K562 (cell line): Measurements from ENCODE around the gene ZNF853. TPM values are rescaled to one million over a fixed set of nuclear protein-coding genes. Genes with fewer than 3 reads are reported as not detected.

Experiments
- ATAC-seq: fragments of 200-7000 bp; cut with Tn5 transposase; 3 replicates; pipeline ENCODE4 v1.9.1; 2020; ENCODE audit warnings: moderate library complexity
- BruUV-seq: library from RNA; stranded (reverse); fragments of 400-500 nt; replicated peaks from 2 replicates; lab custom pipeline; 2021; lab: Mats Ljungman, UMichigan
- CTCF ChIA-PET: fragments of 300-600 bp; formaldehyde crosslinking; extraction: SDS; loops from one replicate; lab custom pipeline; 2021; ENCODE audit warnings: low intra/inter-chr PET ratio; lab: Yijun Ruan, JAX
- POLR2A ChIA-PET: fragments of 300-600, 350-650 bp; sonication (Branson Sonifier 250); formaldehyde crosslinking; extraction: SDS; loops from one replicate; lab custom pipeline; 2021; ENCODE audit warnings: antibody characterized with exemption, inconsistent platforms; lab: Yijun Ruan, JAX
- DNase-seq, 4 experiments: peaks; one replicate each; pipeline versions ENCODE4 v3.0.0 to v3.0.0-alpha.2; 2011 to 2018; ENCODE audit warnings: low spot score in 3 of 4, mixed read lengths in 3 of 4; ENCODE audit errors: extremely low read depth in 1 of 4
- FAIRE-seq: peaks from 2 replicates; lab custom pipeline; 2011; peaks lifted over from hg19 to GRCh38; lab: Jason Lieb, UNC
- H2AFZ ChIP-seq: 2 replicates; pipeline ENCODE4 v1.6.0; 2011; ENCODE audit warnings: low read depth, low read length, control low read depth, inconsistent platforms
- H3K27ac ChIP-seq: fragments of 200-600 bp; 3 replicates; pipeline ENCODE4 v1.8.0; 2011; ENCODE audit warnings: low read depth, mild to moderate bottlenecking, control low read depth, inconsistent platforms, low read length, moderate library complexity, mixed read lengths; ENCODE audit errors: extremely low read depth
- H3K27me3 ChIP-seq, 2 experiments: fragments of 300-600 bp in 1 of 2; 2 replicates in 1 of 2; 3 replicates in 1 of 2; pipeline versions ENCODE4 v1.6.0 to v1.8.0; 2011; ENCODE audit warnings: inconsistent platforms in 2 of 2, low read length in 2 of 2, mild to moderate bottlenecking in 1 of 2, mixed read lengths in 1 of 2, moderate library complexity in 1 of 2; ENCODE audit not compliant: control insufficient read depth in 2 of 2, insufficient read depth in 2 of 2
- H3K36me3 ChIP-seq: fragments of 300-600 bp; 3 replicates; pipeline ENCODE4 v1.8.0; 2011; ENCODE audit warnings: mild to moderate bottlenecking, low read length, inconsistent platforms; ENCODE audit not compliant: control insufficient read depth, insufficient read depth
- H3K4me1 ChIP-seq, 2 experiments: fragments of 200-600 bp in 1 of 2; replicated peaks in 1 of 2; 2 replicates in 1 of 2; 3 replicates in 1 of 2; pipeline versions ENCODE4 v1.5.1 to v1.8.0; 2011; ENCODE audit warnings: inconsistent platforms in 2 of 2, low read length in 2 of 2, mild to moderate bottlenecking in 1 of 2, mixed read lengths in 1 of 2, moderate library complexity in 1 of 2; ENCODE audit not compliant: control insufficient read depth in 2 of 2, insufficient read depth in 2 of 2
- H3K4me2 ChIP-seq: 2 replicates; pipeline ENCODE4 v1.6.1; 2011; ENCODE audit warnings: low read length, control low read depth, inconsistent platforms, mixed read lengths; ENCODE audit not compliant: insufficient read depth
- H3K4me3 ChIP-seq: fragments of 200-600 bp; sonication (generic), shearing (Covaris generic); 2 replicates; pipeline ENCODE4 v1.5.1; 2016; ENCODE audit warnings: control low read depth, inconsistent platforms
- H3K79me2 ChIP-seq: fragments of 200-600 bp; 3 replicates; pipeline ENCODE4 v1.8.0; 2011; ENCODE audit warnings: low read length, inconsistent platforms; ENCODE audit not compliant: control insufficient read depth, insufficient read depth
- H3K9ac ChIP-seq, 2 experiments: 2 replicates each; pipeline versions ENCODE4 v1.6.0 to v1.6.1; 2011; ENCODE audit warnings: low read depth in 2 of 2, low read length in 2 of 2, control low read depth in 1 of 2, inconsistent platforms in 1 of 2, mild to moderate bottlenecking in 1 of 2, mixed read lengths in 1 of 2; ENCODE audit not compliant: insufficient read depth in 1 of 2
- H3K9me1 ChIP-seq: one replicate; pipeline ENCODE4 v1.6.0; 2011; ENCODE audit warnings: inconsistent platforms, mild to moderate bottlenecking, low read length, moderate library complexity; ENCODE audit not compliant: control insufficient read depth, insufficient read depth
- H3K9me3 ChIP-seq: replicated peaks from 2 replicates; pipeline ENCODE4 v1.5.1; 2011; ENCODE audit warnings: low read depth, low read length, inconsistent platforms; ENCODE audit not compliant: control insufficient read depth, insufficient read depth
- H4K20me1 ChIP-seq: replicated peaks from 2 replicates; pipeline ENCODE4 v1.6.1; 2011; ENCODE audit warnings: low read length, inconsistent platforms, mixed read lengths; ENCODE audit not compliant: control insufficient read depth, insufficient read depth
- HCFC1 ChIP-seq: IDR thresholded peaks from 2 replicates; pipeline ENCODE4 v1.6.1; 2012; ENCODE audit warnings: low read depth, low read length, improper control_type of control experiment
- KLF13 ChIP-seq: fragments of 450-650 bp; IDR thresholded peaks from 2 replicates; pipeline ENCODE4 v1.6.1; 2016; ENCODE audit warnings: missing genetic modification characterization, low read depth, mild to moderate bottlenecking, missing compliant biosample characterization, moderate library complexity, borderline replicate concordance
- MAFG ChIP-seq: fragments of 450-650 bp; conservative IDR thresholded peaks from 2 replicates; pipeline ENCODE4 v1.6.1; 2016; ENCODE audit warnings: missing genetic modification characterization, missing compliant biosample characterization
- RBM14 ChIP-seq: fragments of 200-400 bp; formaldehyde crosslinking; IDR thresholded peaks from 2 replicates; pipeline ENCODE4 v1.6.1; 2018; ENCODE audit warnings: low read depth, mild to moderate bottlenecking, low read length, moderate library complexity, borderline replicate concordance; ENCODE audit not compliant: insufficient read depth
- TAF1 ChIP-seq: IDR thresholded peaks from 2 replicates; pipeline ENCODE4 v1.6.1; 2011; ENCODE audit warnings: mild to moderate bottlenecking, low read length, moderate library complexity; ENCODE audit not compliant: insufficient read depth, control insufficient read depth, severe bottlenecking; ENCODE audit errors: extremely low read depth
- TRIM24 ChIP-seq, 2 experiments: fragments of 450-650 bp; IDR thresholded peaks; 2 replicates each; pipeline ENCODE4 v1.6.1; 2016
- WGBS: fragments of 100-300 bp; shearing (Covaris generic); methylation state at CpG from one replicate; pipeline ENCODE4 v1.1.6; 2016; ENCODE audit warnings: low coverage, mixed read lengths; ENCODE audit not compliant: insufficient coverage; ENCODE audit errors: missing lambda C conversion rate; 5-methylcytosine and 5-hydroxymethylcytosine counted together
- in situ Hi-C: fragments of 300-500 bp; cut with MboI; formaldehyde crosslinking; loops from 4 replicates; pipeline ENCODE4 v1.15.0; 2018; ENCODE audit warnings: inconsistent platforms, mixed read lengths
- intact Hi-C: fragments of 100-400 bp; cut with micrococcal nuclease; formaldehyde crosslinking; loops from 2 replicates; pipeline ENCODE4 v1.14.2; 2022
- polyA plus RNA-seq, 8 experiments: library from polyadenylated mRNA; depleted of rRNA in 4 of 8; stranded (reverse) in 5 of 8; unstranded in 3 of 8; fragments of >200 nt; fragmentation: Nextera tagmentation in 2 of 8; fragmentation: Illumina TruSeq in 1 of 8; extraction: Ambion mirVana in 2 of 8; extraction: Trizol in 1 of 8; gene quantifications; 2 replicates each; pipeline versions ENCODE4 v1.2.1 to v1.2.3, GENCODE V29; 2011 to 2014; ENCODE audit warnings: inconsistent platforms in 1 of 8, missing spikeins in 1 of 8
- total RNA-seq, 7 experiments: library from RNA; depleted of rRNA in 6 of 7; stranded (reverse); fragments of >200 nt in 6 of 7; fragmentation: Illumina TruSeq in 2 of 7; extraction: Trizol in 2 of 7; gene quantifications; 2 replicates each; pipeline versions ENCODE4 v1.2.1 to v1.2.3, GENCODE V29; 2011 to 2021; ENCODE audit warnings: low replicate concordance in 1 of 7
- TF ChIP-seq, protein P1 (sequence below): IDR thresholded peaks from 2 replicates; pipeline ENCODE4 v1.6.1; 2016; ENCODE audit warnings: missing genetic modification characterization, missing compliant biosample characterization
- TF ChIP-seq, protein P2 (sequence below): fragments of 200-400 bp; formaldehyde crosslinking; IDR thresholded peaks from 2 replicates; pipeline ENCODE4 v1.6.1; 2017; ENCODE audit warnings: mild to moderate bottlenecking, low read depth, low read length, moderate library complexity
- TF ChIP-seq, protein P3 (sequence below): fragments of 250-450 bp; sonication (Bioruptor Pico); IDR thresholded peaks from 2 replicates; pipeline ENCODE4 v1.4.0; 2020

The ZNF853 gene
- total and polyA plus RNA-seq, 9 of the 15 experiments (the other 6 are each of a cell fraction or from before 2014, with no cell fraction given): 0.03 TPM; not detected in 8

DNA sequence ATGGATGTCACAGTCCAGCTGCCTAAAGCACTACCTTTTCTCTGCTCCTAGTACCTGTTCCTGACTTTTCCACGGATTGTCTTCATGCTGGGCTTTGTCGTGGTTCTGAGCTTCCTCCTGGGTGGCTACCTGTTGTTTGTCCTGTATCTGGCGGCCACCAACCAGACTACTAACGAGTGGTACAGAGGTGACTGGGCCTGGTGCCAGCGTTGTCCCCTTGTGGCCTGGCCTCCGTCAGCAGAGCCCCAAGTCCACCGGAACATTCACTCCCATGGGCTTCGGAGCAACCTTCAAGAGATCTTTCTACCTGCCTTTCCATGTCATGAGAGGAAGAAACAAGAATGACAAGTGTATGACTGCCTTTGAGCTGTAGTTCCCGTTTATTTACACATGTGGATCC is 26.8 kb upstream of the ZNF853 start (continued):
- TF ChIP-seq, protein P1, sequence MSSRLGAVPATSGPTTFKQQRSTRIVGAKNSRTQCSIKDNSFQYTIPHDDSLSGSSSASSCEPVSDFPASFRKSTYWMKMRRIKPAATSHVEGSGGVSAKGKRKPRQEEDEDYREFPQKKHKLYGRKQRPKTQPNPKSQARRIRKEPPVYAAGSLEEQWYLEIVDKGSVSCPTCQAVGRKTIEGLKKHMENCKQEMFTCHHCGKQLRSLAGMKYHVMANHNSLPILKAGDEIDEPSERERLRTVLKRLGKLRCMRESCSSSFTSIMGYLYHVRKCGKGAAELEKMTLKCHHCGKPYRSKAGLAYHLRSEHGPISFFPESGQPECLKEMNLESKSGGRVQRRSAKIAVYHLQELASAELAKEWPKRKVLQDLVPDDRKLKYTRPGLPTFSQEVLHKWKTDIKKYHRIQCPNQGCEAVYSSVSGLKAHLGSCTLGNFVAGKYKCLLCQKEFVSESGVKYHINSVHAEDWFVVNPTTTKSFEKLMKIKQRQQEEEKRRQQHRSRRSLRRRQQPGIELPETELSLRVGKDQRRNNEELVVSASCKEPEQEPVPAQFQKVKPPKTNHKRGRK (tag): no peak
- TF ChIP-seq TRIM24 (IDR thresholded peaks at IDR 0.05): no peak

DNA sequence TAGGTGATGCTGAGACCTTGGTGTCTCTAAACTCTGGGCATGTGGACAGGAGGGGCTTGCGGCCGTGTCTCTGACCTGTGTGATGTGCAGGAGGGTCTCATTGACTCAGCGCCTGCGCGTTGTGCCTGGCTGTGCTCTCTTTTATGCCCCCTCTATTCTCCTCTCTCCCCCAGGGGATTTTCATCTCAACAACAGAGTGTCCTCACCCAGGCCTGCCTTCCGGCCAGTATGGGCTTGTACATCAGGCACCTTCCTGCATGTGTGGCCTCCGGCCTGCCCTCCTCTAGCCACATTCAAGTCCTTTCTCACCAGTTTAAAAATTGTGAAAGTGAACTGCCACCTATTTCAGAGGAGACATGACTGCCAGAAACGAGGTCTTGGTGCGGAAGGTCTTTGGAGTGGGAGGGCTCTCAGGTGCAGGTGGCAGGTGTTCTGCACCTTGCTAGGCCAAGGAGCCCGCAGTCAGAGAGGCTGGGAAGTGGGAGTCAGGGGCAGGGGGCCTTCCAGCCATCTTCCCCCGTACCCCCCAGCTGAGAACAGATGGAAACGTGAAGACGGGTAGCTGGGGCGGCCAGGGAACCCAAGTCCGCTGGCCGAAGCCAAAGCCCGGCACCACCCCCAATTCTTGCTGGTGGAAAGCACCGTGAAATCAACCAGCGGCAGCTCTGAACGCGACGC is 26.1 kb upstream of the ZNF853 start:
- ChIA-PET CTCF (interaction anchor here (0.7 kb wide), 1 partner anchor 49 kb away, joined by 3 read pairs; no protein-coding TSS in a partner anchor), POLR2A (interaction anchor here (0.5 to 2.7 kb wide), 8 partner anchors 11 to 212 kb away, joined by 3 to 19 read pairs (median 4); partner anchors contain the start of gene ZDHHC4)
- FAIRE-seq: no peak
- peak overlapping the region; percentile 67; the same call in 1 of the 2 replicates for H2AFZ ChIP-seq
- ATAC-seq: no peak
- H3K36me3 ChIP-seq: peaks cover 64% of the 10 kb centered on the region
- DNase-seq: no peak
- H3K9ac ChIP-seq: peak overlapping the region in 1 of 2 experiments; percentile 70; a peak in 3 of 4 replicates
- intact Hi-C loops: no loop called here
- 0 out of 3 replicates have a peak overlapping the region, but pooled peaks have one; percentile 13 for H3K27ac ChIP-seq
- no peaks in the 10 kb centered on the region for H4K20me1 ChIP-seq
- H3K79me2 ChIP-seq: peaks cover 16% of the 10 kb centered on the region
- in situ Hi-C loops: no loop called here
- H3K27me3 ChIP-seq: no peaks in the 10 kb centered on the region
- BruUV-seq: no TSS peak
- H3K9me1 ChIP-seq: peaks cover 5% of the 10 kb centered on the region
- no peaks in the 10 kb centered on the region for H3K9me3 ChIP-seq
- peaks cover 7 to 16% of the 10 kb centered on the region in 2 experiments for H3K4me1 ChIP-seq
- peak overlapping the region; percentile 96 for H3K4me2 ChIP-seq
- peak overlapping the region; percentile 98; the same call in 1 of the 2 replicates for H3K4me3 ChIP-seq
- 71% methylated on average over 20 of the region's 22 CpGs for WGBS
- no peak for TF ChIP-seq HCFC1
- TF ChIP-seq TAF1: no peak
- no peak for TF ChIP-seq KLF13 (tag)
- TF ChIP-seq RBM14: 0 out of 2 replicates have a peak, but pooled peaks have one; percentile 23
- TF ChIP-seq, protein P2, sequence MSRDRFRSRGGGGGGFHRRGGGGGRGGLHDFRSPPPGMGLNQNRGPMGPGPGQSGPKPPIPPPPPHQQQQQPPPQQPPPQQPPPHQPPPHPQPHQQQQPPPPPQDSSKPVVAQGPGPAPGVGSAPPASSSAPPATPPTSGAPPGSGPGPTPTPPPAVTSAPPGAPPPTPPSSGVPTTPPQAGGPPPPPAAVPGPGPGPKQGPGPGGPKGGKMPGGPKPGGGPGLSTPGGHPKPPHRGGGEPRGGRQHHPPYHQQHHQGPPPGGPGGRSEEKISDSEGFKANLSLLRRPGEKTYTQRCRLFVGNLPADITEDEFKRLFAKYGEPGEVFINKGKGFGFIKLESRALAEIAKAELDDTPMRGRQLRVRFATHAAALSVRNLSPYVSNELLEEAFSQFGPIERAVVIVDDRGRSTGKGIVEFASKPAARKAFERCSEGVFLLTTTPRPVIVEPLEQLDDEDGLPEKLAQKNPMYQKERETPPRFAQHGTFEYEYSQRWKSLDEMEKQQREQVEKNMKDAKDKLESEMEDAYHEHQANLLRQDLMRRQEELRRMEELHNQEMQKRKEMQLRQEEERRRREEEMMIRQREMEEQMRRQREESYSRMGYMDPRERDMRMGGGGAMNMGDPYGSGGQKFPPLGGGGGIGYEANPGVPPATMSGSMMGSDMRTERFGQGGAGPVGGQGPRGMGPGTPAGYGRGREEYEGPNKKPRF: no peak
- TF ChIP-seq, protein P3, sequence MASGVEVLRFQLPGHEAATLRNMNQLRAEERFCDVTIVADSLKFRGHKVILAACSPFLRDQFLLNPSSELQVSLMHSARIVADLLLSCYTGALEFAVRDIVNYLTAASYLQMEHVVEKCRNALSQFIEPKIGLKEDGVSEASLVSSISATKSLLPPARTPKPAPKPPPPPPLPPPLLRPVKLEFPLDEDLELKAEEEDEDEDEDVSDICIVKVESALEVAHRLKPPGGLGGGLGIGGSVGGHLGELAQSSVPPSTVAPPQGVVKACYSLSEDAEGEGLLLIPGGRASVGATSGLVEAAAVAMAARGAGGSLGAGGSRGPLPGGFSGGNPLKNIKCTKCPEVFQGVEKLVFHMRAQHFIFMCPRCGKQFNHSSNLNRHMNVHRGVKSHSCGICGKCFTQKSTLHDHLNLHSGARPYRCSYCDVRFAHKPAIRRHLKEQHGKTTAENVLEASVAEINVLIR (CRISPR knock-in tag): no peak
- TF ChIP-seq MAFG (tag): no peak
